ENCODE results near the gene RFX8.

The RFX8 gene

DNA sequence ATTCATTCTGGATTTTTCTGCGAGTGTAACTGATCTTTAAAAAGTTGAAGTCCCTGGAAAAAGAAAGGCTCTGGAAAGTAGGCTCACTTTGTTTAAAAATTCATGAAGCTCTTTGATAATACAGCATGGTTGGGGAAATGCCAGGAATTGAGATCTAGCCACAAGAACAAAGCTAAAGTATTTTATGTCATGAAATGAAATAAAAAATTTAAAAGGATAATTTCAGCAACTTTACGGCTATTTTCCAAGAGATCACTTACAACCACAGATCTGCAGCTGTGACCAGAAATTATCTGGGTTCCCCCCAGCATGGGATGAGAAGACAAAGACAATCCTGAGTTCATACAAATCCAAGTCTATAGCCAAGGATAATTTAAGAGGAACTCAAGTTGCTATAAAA lies 25.3 kb upstream of the RFX8 start:
- H3K4me2 ChIP-seq (ENCODE audit: low read depth, low read length), result no peak overlapping the region
- H3K27me3 ChIP-seq (replicated peaks; ENCODE audit: insufficient read depth, low read length), result no peaks in the 10 kb centered on the region
- H3K4me3 ChIP-seq (ENCODE audit: low read length), result no peak overlapping the region
- H3K9ac ChIP-seq (ENCODE audit: low read length), result no peak overlapping the region
- H3F3A ChIP-seq (ENCODE audit: insufficient read depth, low read length), result no peaks in the 10 kb centered on the region
- H2AFZ ChIP-seq (ENCODE audit: low read length), result no peak overlapping the region
- DNase-seq, result no peak
- no peaks in the 10 kb centered on the region for H3K79me2 ChIP-seq (ENCODE audit: low read length)
- H3K27ac ChIP-seq (ENCODE audit: low read length), result no peak overlapping the region
- H3K9me3 ChIP-seq (replicated peaks; ENCODE audit: insufficient read depth, low read length), result no peaks in the 10 kb centered on the region
- no peaks in the 10 kb centered on the region for H3K4me1 ChIP-seq (ENCODE audit: low read length)
- no peaks in the 10 kb centered on the region for H3K9me2 ChIP-seq (replicated peaks; ENCODE audit: insufficient read depth, low read length)
- H3K36me3 ChIP-seq (replicated peaks; ENCODE audit: insufficient read depth, low read length), result no peaks in the 10 kb centered on the region
- TF ChIP-seq, protein P1, sequence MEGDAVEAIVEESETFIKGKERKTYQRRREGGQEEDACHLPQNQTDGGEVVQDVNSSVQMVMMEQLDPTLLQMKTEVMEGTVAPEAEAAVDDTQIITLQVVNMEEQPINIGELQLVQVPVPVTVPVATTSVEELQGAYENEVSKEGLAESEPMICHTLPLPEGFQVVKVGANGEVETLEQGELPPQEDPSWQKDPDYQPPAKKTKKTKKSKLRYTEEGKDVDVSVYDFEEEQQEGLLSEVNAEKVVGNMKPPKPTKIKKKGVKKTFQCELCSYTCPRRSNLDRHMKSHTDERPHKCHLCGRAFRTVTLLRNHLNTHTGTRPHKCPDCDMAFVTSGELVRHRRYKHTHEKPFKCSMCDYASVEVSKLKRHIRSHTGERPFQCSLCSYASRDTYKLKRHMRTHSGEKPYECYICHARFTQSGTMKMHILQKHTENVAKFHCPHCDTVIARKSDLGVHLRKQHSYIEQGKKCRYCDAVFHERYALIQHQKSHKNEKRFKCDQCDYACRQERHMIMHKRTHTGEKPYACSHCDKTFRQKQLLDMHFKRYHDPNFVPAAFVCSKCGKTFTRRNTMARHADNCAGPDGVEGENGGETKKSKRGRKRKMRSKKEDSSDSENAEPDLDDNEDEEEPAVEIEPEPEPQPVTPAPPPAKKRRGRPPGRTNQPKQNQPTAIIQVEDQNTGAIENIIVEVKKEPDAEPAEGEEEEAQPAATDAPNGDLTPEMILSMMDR (IDR thresholded peaks at IDR 0.05; ENCODE audit: low read length), result no peak
- TF ChIP-seq EZH2phosphoT487 (IDR thresholded peaks at IDR 0.05; ENCODE audit: low read length), result no peak
- no peak for TF ChIP-seq EZH2 (optimal IDR thresholded peaks at IDR 0.05; ENCODE audit: low read depth, low read length)
- no peaks in the 10 kb centered on the region for H4K20me1 ChIP-seq (ENCODE audit: insufficient read depth, low read length)

DNA sequence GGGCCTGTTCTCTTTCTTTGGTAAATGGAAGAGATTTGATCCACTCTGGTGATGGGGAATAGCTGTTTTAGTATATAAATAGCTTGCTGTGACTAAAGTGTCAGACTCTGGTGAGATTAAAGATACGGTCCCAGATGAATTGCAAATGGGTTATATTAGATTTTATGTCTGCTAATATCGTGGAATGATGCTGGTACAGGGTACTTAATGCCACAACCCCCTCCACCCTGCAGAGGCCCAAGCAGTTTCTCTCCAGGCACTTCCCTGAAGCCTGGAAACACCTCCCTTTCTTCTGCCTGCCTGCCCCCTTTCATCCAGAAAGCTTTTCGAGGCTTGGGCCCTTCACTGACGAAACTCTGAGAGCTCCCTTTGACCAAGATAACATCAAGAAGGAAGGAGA lies 21.4 kb upstream of the RFX8 start:
- H3K27me3 ChIP-seq (replicated peaks; ENCODE audit: insufficient read depth, low read length), result no peaks in the 10 kb centered on the region
- TF ChIP-seq EZH2phosphoT487 (IDR thresholded peaks at IDR 0.05; ENCODE audit: low read length) (no peak), EZH2 (optimal IDR thresholded peaks at IDR 0.05; ENCODE audit: low read depth, low read length) (no peak)
- TF ChIP-seq, protein P1 (IDR thresholded peaks at IDR 0.05; ENCODE audit: low read length), result no peak
- H3K79me2 ChIP-seq (ENCODE audit: low read length), result no peaks in the 10 kb centered on the region
- H3K4me3 ChIP-seq (ENCODE audit: low read length), result no peak overlapping the region
- H4K20me1 ChIP-seq (ENCODE audit: insufficient read depth, low read length), result no peaks in the 10 kb centered on the region
- no peaks in the 10 kb centered on the region for H3K36me3 ChIP-seq (replicated peaks; ENCODE audit: insufficient read depth, low read length)
- no peak for DNase-seq
- no peaks in the 10 kb centered on the region for H3K9me2 ChIP-seq (replicated peaks; ENCODE audit: insufficient read depth, low read length)
- no peaks in the 10 kb centered on the region for H3F3A ChIP-seq (ENCODE audit: insufficient read depth, low read length)
- no peak overlapping the region for H3K27ac ChIP-seq (ENCODE audit: low read length)
- H3K4me2 ChIP-seq (ENCODE audit: low read depth, low read length), result no peak overlapping the region
- no peak overlapping the region for H2AFZ ChIP-seq (ENCODE audit: low read length)
- no peak overlapping the region for H3K9ac ChIP-seq (ENCODE audit: low read length)
- no peaks in the 10 kb centered on the region for H3K4me1 ChIP-seq (ENCODE audit: low read length)
- no peaks in the 10 kb centered on the region for H3K9me3 ChIP-seq (replicated peaks; ENCODE audit: insufficient read depth, low read length)

DNA sequence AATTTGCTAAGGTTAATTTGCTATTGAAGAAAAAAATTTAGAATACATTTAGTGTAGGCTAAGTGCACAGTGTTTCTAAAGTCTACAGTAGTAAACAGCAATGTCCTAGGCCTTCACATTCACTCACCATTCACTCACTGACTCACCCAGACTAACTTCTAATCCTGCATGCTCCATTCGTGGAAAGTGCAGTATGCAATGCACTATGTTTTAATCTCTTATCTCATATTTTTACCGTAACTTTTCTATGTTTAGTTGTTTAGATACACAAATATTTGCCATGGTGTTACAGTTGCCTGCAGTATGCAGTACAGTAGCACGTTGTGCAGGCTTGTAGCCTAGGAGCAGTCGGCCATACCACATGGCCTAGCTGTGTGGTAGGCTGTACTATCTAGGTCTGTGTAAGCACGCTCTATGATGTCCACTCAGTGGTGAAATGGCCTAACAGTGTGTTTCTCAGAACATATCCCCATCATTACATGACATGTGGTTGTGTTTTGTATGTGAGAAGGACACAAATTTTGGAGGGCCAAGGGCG lies 18.1 kb upstream of the RFX8 start:
- Histone ChIP-seq H3K4me2 (ENCODE audit: low read depth, low read length) (no peak overlapping the region), H3K27ac (ENCODE audit: low read length) (no peak overlapping the region), H3K9me3 (replicated peaks; ENCODE audit: insufficient read depth, low read length) (no peaks in the 10 kb centered on the region), H2AFZ (ENCODE audit: low read length) (no peak overlapping the region), H4K20me1 (ENCODE audit: insufficient read depth, low read length) (no peaks in the 10 kb centered on the region), H3K4me1 (ENCODE audit: low read length) (no peaks in the 10 kb centered on the region), H3F3A (ENCODE audit: insufficient read depth, low read length) (no peaks in the 10 kb centered on the region), H3K36me3 (replicated peaks; ENCODE audit: insufficient read depth, low read length) (no peaks in the 10 kb centered on the region), H3K9me2 (replicated peaks; ENCODE audit: insufficient read depth, low read length) (no peaks in the 10 kb centered on the region), H3K4me3 (ENCODE audit: low read length) (no peak overlapping the region), H3K9ac (ENCODE audit: low read length) (no peak overlapping the region), H3K79me2 (ENCODE audit: low read length) (no peaks in the 10 kb centered on the region), H3K27me3 (replicated peaks; ENCODE audit: insufficient read depth, low read length) (no peaks in the 10 kb centered on the region)
- no peak for DNase-seq
- TF ChIP-seq EZH2phosphoT487 (IDR thresholded peaks at IDR 0.05; ENCODE audit: low read length), result no peak
- TF ChIP-seq, protein P1 (IDR thresholded peaks at IDR 0.05; ENCODE audit: low read length), result no peak
- TF ChIP-seq EZH2 (optimal IDR thresholded peaks at IDR 0.05; ENCODE audit: low read depth, low read length), result no peak

Data from MM.1S (cell line).